RWPE2 (cell line): ENCODE results near the gene IL21R.
A peak's percentile ranks its signal among the peaks of the same experiment; 100 is the strongest.

ENCODE experiments used
- ATAC-seq: fragments of 200-7000 bp; cut with Tn5 transposase; 3 replicates; pipeline ENCODE4 v1.9.1; 2021; ENCODE audit warnings: low read depth
- DNase-seq: peaks from one replicate; pipeline ENCODE4 v3.0.0-alpha.2; 2020; ENCODE audit warnings: low spot score
- H3K27ac ChIP-seq: fragments of 450-650 bp; 2 replicates; pipeline ENCODE4 v1.5.1; 2017; ENCODE audit warnings: mild to moderate bottlenecking; ENCODE audit not compliant: poor library complexity, severe bottlenecking
- H3K27me3 ChIP-seq: fragments of 250-450 bp; sonication (Bioruptor Pico); 2 replicates; pipeline ENCODE4 v1.5.1; 2021; ENCODE audit warnings: mild to moderate bottlenecking, moderate library complexity; ENCODE audit not compliant: insufficient read depth, poor library complexity, severe bottlenecking
- H3K36me3 ChIP-seq: fragments of 250-450 bp; sonication (Bioruptor Pico); 2 replicates; pipeline ENCODE4 v1.5.1; 2020; ENCODE audit warnings: low read depth, mild to moderate bottlenecking, moderate library complexity
- H3K4me1 ChIP-seq: fragments of 250-450 bp; sonication (Bioruptor Pico); 2 replicates; pipeline ENCODE4 v1.5.1; 2021; ENCODE audit warnings: mild to moderate bottlenecking, moderate library complexity; ENCODE audit not compliant: insufficient read depth, poor library complexity, severe bottlenecking
- H3K4me3 ChIP-seq: fragments of 250-450 bp; sonication (Bioruptor Pico); 2 replicates; pipeline ENCODE4 v1.5.1; 2021; ENCODE audit warnings: mild to moderate bottlenecking, moderate library complexity; ENCODE audit not compliant: severe bottlenecking
- H3K9me3 ChIP-seq: fragments of 250-450 bp; sonication (Bioruptor Pico); 2 replicates; pipeline ENCODE4 v1.5.1; 2021; ENCODE audit warnings: mild to moderate bottlenecking, moderate library complexity; ENCODE audit not compliant: severe bottlenecking
- TF ChIP-seq, protein P1 (sequence below): fragments of 450-650 bp; IDR thresholded peaks from one replicate; pipeline ENCODE4 v1.5.1; 2017; ENCODE audit warnings: mild to moderate bottlenecking, moderate library complexity; ENCODE audit not compliant: poor library complexity, severe bottlenecking

Gene IL21R

GRCh38 chr16:27381236-27381635, 20.7 kb upstream of the IL21R start:
- no peaks in the 10 kb centered on the region for H3K4me1 ChIP-seq

DNA sequence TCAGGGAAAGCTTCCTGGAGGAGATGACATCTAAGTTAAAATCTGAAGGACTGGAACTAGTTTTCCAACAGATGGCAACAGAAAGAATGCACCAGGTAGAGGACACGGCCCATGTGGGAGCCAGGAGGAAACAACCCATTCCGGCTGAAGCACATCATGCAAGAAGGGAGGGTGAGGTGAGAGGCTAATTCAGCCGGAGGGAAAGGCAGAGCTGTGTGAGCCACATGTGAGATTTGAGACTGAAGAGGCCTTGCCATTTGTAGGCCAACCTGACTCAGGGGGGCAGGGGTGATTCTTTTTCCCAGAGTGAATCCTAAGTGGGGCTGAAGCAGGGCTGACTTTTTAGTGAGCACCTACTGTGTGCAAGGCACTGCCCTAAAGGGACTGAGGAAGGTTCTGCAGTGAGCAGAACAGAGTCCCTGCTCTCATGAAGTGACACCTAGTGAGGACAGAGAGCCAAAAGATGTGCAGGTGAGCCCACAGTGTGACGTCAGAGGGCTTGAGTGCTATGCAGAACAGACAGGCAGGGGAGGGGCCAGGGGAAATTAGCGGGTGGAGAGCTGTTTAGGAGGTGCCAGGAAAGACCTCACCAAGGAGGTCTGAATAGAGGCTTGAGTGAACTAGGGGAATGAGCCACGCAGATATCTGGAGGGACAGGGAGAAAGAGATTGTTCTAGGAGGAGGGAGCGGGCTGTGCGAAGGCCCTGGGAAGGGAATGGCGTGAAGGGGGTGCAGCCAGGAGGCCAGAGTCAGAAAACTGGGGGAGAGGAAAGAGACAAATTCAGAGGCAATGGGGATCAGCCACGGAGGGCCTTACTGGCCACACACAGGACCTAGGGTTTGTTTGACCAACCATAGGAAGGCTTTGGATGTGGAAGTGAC, 19.8 kb upstream of the IL21R start:
- no peaks in the 10 kb centered on the region for H3K4me1 ChIP-seq
- no peak overlapping the region for H3K27ac ChIP-seq
- H3K27me3 ChIP-seq, result no peaks in the 10 kb centered on the region
- no peaks in the 10 kb centered on the region for H3K36me3 ChIP-seq
- TF ChIP-seq, protein P1, sequence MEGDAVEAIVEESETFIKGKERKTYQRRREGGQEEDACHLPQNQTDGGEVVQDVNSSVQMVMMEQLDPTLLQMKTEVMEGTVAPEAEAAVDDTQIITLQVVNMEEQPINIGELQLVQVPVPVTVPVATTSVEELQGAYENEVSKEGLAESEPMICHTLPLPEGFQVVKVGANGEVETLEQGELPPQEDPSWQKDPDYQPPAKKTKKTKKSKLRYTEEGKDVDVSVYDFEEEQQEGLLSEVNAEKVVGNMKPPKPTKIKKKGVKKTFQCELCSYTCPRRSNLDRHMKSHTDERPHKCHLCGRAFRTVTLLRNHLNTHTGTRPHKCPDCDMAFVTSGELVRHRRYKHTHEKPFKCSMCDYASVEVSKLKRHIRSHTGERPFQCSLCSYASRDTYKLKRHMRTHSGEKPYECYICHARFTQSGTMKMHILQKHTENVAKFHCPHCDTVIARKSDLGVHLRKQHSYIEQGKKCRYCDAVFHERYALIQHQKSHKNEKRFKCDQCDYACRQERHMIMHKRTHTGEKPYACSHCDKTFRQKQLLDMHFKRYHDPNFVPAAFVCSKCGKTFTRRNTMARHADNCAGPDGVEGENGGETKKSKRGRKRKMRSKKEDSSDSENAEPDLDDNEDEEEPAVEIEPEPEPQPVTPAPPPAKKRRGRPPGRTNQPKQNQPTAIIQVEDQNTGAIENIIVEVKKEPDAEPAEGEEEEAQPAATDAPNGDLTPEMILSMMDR, result no peak
- DNase-seq, result no peak
- H3K9me3 ChIP-seq, result no peaks in the 10 kb centered on the region
- ATAC-seq, result no peak
- no peak overlapping the region for H3K4me3 ChIP-seq

More at GRCh38 chr16:27381236-27381635, 20.7 kb upstream of the IL21R start:
- TF ChIP-seq, protein P1, result no peak
- Histone ChIP-seq H3K27me3 (no peaks in the 10 kb centered on the region), H3K9me3 (no peaks in the 10 kb centered on the region), H3K36me3 (no peaks in the 10 kb centered on the region), H3K27ac (no peak overlapping the region), H3K4me3 (no peak overlapping the region)
- ATAC-seq, result no peak
- peak; percentile 18 for DNase-seq

DNA sequence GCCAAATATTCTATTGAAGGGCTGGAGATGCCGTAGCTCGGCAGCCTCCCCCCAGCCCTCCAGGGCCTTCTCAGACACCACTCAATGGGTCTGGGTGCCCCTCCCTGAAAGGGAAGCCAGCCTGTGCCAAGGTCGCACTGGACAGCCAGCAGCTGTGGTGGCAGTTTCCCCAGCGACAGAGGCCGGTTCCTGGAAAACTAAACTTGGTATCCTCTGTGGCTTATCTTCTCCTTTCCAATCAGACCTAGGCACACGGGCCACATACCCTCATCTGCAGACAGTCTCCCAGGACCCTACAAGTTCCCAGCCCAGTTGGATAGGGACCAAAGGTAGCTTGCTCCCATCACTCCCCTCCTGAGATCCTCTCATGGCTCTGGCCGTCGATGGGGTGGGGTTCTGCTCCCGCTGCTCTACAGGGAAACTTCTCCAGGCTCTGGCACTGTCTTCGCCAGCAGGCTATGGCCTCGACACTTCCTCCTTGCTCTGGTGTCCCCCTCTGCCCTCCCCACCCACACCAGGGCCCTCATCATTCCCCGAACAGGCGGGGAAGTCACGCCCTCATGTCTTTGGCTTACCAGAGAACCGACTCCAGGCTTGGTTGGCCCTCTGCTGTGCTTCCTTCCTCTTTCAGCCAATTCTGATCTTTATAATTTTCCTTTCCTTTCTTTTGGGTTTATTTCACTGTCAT, 18.3 kb upstream of the IL21R start:
- no peaks in the 10 kb centered on the region for H3K4me1 ChIP-seq
- no peaks in the 10 kb centered on the region for H3K9me3 ChIP-seq
- no peaks in the 10 kb centered on the region for H3K36me3 ChIP-seq
- H3K4me3 ChIP-seq, result no peak overlapping the region
- H3K27ac ChIP-seq, result no peak overlapping the region
- no peaks in the 10 kb centered on the region for H3K27me3 ChIP-seq
- no peak for DNase-seq
- TF ChIP-seq, protein P1, result no peak
- no peak for ATAC-seq

GRCh38 chr16:27384425-27384824, 17.5 kb upstream of the IL21R start:
- no peak for DNase-seq
- Histone ChIP-seq H3K36me3 (no peaks in the 10 kb centered on the region), H3K4me3 (no peak overlapping the region), H3K27ac (no peak overlapping the region), H3K27me3 (no peaks in the 10 kb centered on the region), H3K9me3 (no peaks in the 10 kb centered on the region), H3K4me1 (no peaks in the 10 kb centered on the region)
- ATAC-seq, result no peak
- TF ChIP-seq, protein P1, result no peak
